Inflammatory macrophage treated with lipopolysaccharide for 1 hour (primary cell): ENCODE data around the gene MTF1.
"Not testable (repeated sequence)": the region's sequence is repeated elsewhere in the genome, so short reads cannot be mapped to it uniquely, and the experiment has no call there.

Source experiments
- DNase-seq, 2 donors: peaks; one replicate each; pipeline ENCODE4 v3.0.0-alpha.2; 2020 to 2022

The MTF1 gene

GRCh38 chr1:37859507-37860345 lies at the start of gene MTF1:
Gene MTF1 (minus strand): TSS chr1:37859592. CDS start chr1:37857658, 1,934 bp downstream.
- peak; percentile 98 to 99 for DNase-seq

GRCh38 chr1:37908531-37908930 lies 49.1 kb upstream of the MTF1 start:
- not testable (repeated sequence) for DNase-seq

GRCh38 chr1:37907416-37908125 lies 48.2 kb upstream of the MTF1 start:
- not testable (repeated sequence) for DNase-seq

- DNase-seq: not testable (repeated sequence)
Observed at GRCh38 chr1:37906591-37906990, 47.2 kb upstream of the MTF1 start.

GRCh38 chr1:37905727-37906126 lies 46.3 kb upstream of the MTF1 start:
- DNase-seq: no peak

- DNase-seq: not testable (repeated sequence)
Observed at GRCh38 chr1:37903921-37904320, 44.5 kb upstream of the MTF1 start.

GRCh38 chr1:37902983-37903382 lies 43.6 kb upstream of the MTF1 start:
- DNase-seq: no peak

GRCh38 chr1:37901893-37902225 lies 42.5 kb upstream of the MTF1 start:
- DNase-seq: no peak

- DNase-seq: peak; percentile 79 to 82
Observed at GRCh38 chr1:37901191-37901892, 42.0 kb upstream of the MTF1 start.

GRCh38 chr1:37897563-37897962 lies 38.2 kb upstream of the MTF1 start:
- not testable (repeated sequence) for DNase-seq

GRCh38 chr1:37893673-37894072 lies 34.3 kb upstream of the MTF1 start:
- peak; percentile 12 to 29 for DNase-seq

GRCh38 chr1:37892151-37893047 lies 33.0 kb upstream of the MTF1 start:
- DNase-seq: peak in 1 of 2 donors; percentile 19

GRCh38 chr1:37890378-37891014 lies 31.1 kb upstream of the MTF1 start:
- DNase-seq: peak; percentile 27 to 69

GRCh38 chr1:37888022-37888700 lies 28.8 kb upstream of the MTF1 start:
- DNase-seq: no peak

GRCh38 chr1:37884145-37884544 lies 24.8 kb upstream of the MTF1 start:
- DNase-seq: no peak

GRCh38 chr1:37883671-37884070 lies 24.3 kb upstream of the MTF1 start:
- peak in 1 of 2 donors; percentile 11 for DNase-seq

GRCh38 chr1:37879865-37880264 lies 20.5 kb upstream of the MTF1 start:
- no peak for DNase-seq

- no peak for DNase-seq
Observed at GRCh38 chr1:37878071-37878470, 18.7 kb upstream of the MTF1 start.

GRCh38 chr1:37875833-37876232 lies 16.4 kb upstream of the MTF1 start:
- peak in 1 of 2 donors; percentile 41 for DNase-seq

GRCh38 chr1:37872692-37873091 lies 13.3 kb upstream of the MTF1 start:
- no peak for DNase-seq

- DNase-seq: no peak
Observed at GRCh38 chr1:37868466-37868865, 9.1 kb upstream of the MTF1 start.
